HG03571 (cell line): ENCODE data around the gene PKD1L1.
"Not testable (repeated sequence)": the region's sequence is repeated elsewhere in the genome, so short reads cannot be mapped to it uniquely, and the experiment has no call there.

ENCODE experiments used
- ATAC-seq: cut with Tn5 transposase; IDR thresholded peaks from one replicate; pipeline ENCODE4 v1.9.1; 2021; ENCODE audit not compliant: unreplicated experiment

Gene PKD1L1

DNA sequence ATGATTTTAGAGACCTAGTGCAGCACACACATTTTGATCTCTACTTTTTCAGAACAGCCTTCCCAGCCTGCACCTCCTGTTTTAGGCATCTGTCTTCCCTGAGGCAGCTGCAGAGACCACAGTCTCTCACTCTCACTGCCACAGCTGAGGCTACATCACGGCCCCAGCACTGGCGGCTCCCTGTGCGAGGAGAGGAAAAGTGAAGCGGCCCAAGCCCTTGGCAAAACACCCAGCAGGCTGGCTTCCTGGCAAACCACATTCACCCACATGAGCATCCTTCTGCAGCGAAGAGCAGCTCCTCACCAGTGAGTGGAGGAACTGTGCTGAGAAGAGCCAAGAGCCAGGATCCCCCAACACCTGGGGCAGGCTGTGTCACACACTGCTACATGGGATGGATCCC, 17.2 kb upstream of the PKD1L1 start:
- no peak for ATAC-seq

DNA sequence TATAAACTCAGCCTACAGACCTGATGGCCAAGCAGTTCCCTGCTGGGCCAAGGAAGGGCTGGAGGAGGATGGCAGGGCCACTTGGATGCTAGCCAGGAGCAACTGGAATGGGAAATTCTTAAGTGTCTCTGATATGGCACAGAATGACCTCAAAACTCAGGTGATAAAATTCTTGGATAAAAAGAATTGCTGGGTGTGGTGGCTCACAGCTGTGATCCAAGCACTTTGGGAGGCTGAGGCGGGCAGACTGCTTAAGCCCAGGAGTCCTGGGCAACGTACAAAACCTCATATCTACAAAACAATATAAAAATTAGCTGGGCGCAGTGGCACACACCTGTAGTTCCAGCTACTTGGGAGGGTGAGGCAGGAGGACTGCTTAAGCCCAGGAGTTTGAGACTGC, 14.0 kb upstream of the PKD1L1 start:
- no peak for ATAC-seq

DNA sequence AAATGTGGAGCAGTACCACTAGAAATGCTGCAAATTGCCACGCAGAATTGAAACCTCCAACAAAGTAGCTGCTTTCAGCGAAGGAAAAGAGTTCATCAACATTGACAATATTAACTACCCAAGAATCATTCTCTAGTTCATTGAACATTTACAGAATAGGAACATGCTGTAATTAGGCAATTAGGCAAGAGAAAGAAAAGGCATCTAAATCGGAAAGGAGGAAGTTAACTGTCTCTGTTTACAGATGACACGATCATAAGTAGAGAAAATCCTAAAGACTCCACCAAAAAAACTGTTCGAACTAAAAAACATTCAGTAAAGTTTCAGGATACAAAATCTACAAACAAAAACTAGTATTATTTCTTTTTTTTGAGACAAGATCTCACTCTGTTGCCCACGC, 8.9 kb upstream of the PKD1L1 start:
- no peak for ATAC-seq

DNA sequence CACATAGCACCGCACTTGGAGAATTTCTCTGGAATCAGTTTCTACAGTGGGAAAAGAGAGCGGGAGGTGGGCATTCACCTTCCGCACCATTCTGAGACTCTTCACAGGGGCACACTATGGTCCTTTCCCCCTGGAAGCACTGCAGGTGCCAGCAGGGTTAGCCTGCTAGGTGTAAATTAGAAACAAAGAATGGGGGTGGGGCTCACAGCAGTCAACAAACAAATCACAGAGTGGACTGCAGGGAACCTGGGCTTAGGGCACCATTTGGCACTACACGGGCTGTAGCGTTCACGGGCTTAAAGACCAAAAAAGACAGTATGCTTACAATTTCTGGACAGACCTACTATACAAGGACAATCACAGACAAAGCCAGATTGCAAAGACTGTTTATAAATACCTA, 8.0 kb upstream of the PKD1L1 start:
- ATAC-seq, result no peak

GRCh38 chr7:47954231-47954911, 6.1 kb upstream of the PKD1L1 start:
- ATAC-seq, result no peak

- ATAC-seq, result no peak
Observed at GRCh38 chr7:47953822-47954221, 5.6 kb upstream of the PKD1L1 start.

- no peak for ATAC-seq
Observed at GRCh38 chr7:47952224-47952623, 4.0 kb upstream of the PKD1L1 start.

- ATAC-seq, result no peak
Observed at GRCh38 chr7:47951374-47951773, 3.1 kb upstream of the PKD1L1 start.

DNA sequence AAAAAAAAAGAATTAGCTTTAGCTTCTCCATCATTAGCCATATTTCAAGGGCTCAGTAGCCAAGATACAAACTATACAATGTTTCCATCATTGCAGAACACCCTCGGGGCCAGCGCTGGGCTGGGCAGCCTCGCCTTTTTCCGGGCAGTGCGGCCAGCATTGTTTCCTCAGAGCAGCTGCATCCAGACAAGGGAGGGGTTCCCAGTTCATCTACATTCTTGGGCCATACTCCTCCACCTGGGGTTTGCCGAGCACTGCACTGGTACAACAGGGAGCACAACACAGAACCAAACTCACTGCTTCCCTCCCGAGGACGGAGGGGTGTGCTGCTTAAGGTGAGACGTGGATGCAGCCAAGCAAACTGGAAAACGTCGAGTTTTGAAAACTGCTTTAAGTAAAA, 2.4 kb upstream of the PKD1L1 start:
- no peak for ATAC-seq

- ATAC-seq, result no peak
Observed at GRCh38 chr7:47949703-47950102, 1.4 kb upstream of the PKD1L1 start.

- no peak for ATAC-seq
Observed at GRCh38 chr7:47947355-47947749, 914 bp downstream of the PKD1L1 start.

GRCh38 chr7:47946581-47947354, 1.5 kb downstream of the PKD1L1 start:
- no peak for ATAC-seq

DNA sequence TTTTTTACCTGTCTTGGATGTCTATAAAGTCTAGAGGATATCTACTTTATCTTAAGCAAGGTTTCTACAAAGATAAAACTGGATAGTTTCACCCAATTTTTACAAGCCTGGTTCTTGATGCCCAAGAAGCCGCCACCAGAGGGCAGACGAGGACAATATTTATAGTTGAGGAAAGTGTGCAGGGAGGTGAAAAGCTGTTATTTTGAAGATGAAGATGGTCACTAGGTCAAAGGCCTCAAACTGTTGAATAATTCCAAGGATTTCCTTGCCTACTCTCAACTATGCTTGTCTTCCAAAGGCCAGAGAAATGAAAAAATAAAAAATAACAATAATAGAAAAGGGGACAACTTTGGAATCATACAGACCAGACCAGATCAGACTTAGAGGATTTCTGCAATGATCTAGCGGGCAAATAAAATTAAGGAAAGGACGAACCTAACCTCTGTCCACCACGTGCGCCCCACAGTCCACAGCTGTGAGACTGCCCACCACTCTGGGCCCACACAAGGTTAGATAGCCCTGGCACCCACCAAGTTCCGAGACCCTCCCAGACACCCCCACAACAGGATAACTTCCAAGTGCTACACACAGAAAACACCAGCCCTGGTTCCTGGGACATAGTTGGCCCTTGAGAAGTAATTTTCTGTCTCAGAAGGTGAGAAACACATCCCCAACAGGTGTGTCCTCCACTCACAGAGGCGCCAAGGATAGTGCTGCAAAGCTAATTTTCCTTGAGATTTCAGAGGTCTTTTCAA, 2.8 kb downstream of the PKD1L1 start:
- ATAC-seq, result no peak

GRCh38 chr7:47944536-47945260, 3.6 kb downstream of the PKD1L1 start:
- no peak for ATAC-seq

GRCh38 chr7:47943676-47944474, 4.4 kb downstream of the PKD1L1 start:
- no peak for ATAC-seq

DNA sequence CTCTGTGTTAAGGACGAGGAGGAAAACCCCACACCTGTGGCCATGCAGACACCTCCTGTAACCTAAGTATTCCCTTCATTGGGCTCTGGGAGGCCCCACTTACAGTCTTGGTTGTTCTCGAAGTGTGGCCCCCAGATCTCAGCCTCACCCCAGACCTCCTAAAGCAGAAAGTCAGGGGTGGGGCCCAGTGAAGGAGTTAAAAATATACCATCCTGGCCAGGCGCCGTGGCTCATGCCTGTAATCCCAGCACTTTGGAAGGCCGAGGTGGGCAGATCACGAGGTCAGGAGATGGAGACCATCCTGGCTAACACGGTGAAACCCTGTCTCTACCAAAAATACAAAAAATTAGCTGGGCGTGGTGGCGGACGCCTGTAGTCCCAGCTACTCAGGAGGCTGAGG, 5.6 kb downstream of the PKD1L1 start:
- not testable (repeated sequence) for ATAC-seq

DNA sequence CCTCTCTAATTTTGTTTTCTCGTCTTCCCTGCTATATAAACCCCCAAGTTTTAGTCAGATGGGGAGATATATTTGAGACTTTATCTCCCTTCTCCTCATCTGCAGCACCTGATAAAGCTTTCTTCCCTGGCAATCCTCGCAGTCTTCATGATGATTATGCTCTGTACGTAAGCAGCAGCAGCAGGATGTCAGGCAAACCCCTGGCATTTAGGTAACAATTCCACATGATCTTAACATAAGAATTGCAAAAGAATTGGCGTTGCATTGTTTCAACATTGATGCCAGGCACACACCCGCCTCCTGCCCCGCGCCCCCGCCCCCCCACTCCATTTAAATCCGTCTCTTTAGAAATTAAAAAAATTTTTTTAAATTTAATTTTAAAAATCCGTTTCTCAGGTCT, 6.1 kb downstream of the PKD1L1 start:
- ATAC-seq, result no peak

GRCh38 chr7:47941136-47941844, 7.0 kb downstream of the PKD1L1 start:
- no peak for ATAC-seq

DNA sequence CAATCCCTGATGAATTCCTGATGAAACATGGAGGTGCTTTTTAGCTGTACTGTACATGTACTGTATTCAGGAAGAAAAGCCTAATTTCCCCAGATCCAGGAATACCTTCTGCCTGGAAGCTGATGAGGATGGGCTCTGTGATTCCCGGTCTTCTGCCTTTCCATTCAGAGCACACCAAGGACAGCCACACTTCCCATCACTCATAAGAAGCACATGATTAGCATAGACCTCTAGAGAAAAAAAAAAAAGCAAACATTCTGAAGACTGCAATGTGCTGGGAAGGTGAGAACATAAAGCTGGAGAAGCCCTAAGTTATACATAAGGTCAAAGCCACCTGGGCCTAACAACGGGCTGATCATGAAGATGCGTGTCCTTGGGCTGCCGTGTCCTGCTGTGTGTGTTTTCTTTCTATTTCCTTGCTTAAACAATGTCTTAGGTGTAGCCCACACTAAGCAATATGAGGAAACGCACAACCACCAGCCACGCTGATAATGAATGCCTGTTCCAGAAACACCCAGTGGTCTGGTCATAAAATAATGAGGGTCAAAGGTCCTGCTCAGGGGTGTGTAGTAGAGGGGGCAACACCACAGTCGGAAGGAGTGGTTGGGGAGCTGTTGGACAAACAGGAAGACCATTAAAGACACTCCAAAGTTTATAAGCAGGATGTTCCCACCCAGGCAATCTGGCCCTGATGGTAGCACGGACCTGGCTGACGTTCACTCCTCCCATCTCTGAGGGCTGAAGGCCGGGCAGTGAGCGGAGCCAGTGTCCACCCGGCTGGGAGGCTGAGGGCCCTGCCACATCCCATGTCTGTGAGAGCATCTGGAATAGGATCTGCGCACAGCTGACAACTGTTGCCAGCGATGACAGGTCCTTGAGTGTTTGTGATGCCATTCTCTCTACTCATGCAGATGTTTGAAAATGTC, 7.9 kb downstream of the PKD1L1 start:
- no peak for ATAC-seq
